GM18505 (cell line): ENCODE data around the gene OSBP.

Experiments
- ATAC-seq: cut with Tn5 transposase; IDR thresholded peaks from one replicate; pipeline ENCODE4 v1.9.1; 2021; ENCODE audit not compliant: unreplicated experiment
- POLR2A ChIP-seq: IDR thresholded peaks from 4 replicates; pipeline ENCODE4 v1.6.1; 2011; ENCODE audit warnings: borderline replicate concordance; ENCODE audit not compliant: insufficient read depth, insufficient read length; ENCODE audit errors: extremely low read depth

The OSBP gene

GRCh38 chr11:59542142-59542810 lies 73.3 kb downstream of the OSBP start:
- no peak for ATAC-seq
- TF ChIP-seq POLR2A = no peak

GRCh38 chr11:59534676-59535075 lies 80.9 kb downstream of the OSBP start:
- TF ChIP-seq POLR2A = no peak
- ATAC-seq = no peak

- TF ChIP-seq POLR2A = no peak
- no peak for ATAC-seq
Measured at GRCh38 chr11:59532620-59533019, 83.0 kb downstream of the OSBP start.

GRCh38 chr11:59528711-59529110 lies 86.9 kb downstream of the OSBP start:
- TF ChIP-seq POLR2A = no peak
- ATAC-seq = no peak
